ENCODE data around the gene PRPS1L1.

DNA sequence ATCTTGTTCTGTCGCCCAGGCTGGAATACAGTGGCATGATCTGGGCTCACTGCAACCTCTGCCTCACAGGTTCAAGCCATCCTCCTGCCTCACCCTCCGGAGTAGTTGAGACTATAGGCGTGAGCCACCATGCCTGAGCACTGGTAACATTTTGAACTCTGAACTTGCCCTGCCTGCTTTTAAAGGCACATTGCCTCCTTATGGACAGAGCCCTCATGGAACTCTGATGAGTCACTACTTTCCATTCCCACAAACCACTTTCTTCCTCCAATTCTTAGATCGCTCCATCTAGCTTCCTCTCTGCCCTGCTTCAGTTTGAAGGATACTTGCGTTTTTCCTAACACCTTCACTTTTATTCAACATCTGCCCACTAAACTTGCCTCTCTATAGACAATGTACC lies 38.1 kb downstream of the PRPS1L1 start:
- TF ChIP-seq, protein P1, sequence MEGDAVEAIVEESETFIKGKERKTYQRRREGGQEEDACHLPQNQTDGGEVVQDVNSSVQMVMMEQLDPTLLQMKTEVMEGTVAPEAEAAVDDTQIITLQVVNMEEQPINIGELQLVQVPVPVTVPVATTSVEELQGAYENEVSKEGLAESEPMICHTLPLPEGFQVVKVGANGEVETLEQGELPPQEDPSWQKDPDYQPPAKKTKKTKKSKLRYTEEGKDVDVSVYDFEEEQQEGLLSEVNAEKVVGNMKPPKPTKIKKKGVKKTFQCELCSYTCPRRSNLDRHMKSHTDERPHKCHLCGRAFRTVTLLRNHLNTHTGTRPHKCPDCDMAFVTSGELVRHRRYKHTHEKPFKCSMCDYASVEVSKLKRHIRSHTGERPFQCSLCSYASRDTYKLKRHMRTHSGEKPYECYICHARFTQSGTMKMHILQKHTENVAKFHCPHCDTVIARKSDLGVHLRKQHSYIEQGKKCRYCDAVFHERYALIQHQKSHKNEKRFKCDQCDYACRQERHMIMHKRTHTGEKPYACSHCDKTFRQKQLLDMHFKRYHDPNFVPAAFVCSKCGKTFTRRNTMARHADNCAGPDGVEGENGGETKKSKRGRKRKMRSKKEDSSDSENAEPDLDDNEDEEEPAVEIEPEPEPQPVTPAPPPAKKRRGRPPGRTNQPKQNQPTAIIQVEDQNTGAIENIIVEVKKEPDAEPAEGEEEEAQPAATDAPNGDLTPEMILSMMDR (IDR thresholded peaks at IDR 0.05), result no peak
- TF ChIP-seq POLR2A (IDR thresholded peaks at IDR 0.05), result no peak
